ENCODE measurements around the gene TMEM119. TPM values are rescaled to one million over a fixed set of nuclear protein-coding genes. Genes with fewer than 3 reads are reported as not detected.

The TMEM119 gene
- polyA plus RNA-seq, 1 of the 3 experiments (the other 2 are of a cell fraction) = 25.7 TPM

DNA sequence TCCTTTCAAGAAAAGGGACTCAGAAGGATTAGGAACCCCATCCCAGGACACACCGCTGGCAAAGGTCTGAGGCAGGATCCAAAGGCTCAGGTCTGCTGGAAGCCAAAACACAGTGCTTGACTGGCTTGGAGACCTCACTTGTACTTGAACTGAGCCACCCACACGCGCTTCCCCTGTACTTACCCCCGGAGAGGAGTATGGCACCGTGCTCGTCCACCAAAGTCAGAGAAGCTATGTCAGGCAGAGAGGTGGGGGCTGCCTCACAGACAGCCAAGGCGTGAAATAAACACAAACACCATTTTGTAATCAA lies 46.9 kb upstream of the TMEM119 start:
- no peak overlapping the region for H2AFZ ChIP-seq (ENCODE audit: low read depth)
- H3K9me2 ChIP-seq = no peaks in the 10 kb centered on the region
- peaks cover 18 to 65% of the 10 kb centered on the region in 2 experiments; a peak in 3 of 4 replicates for H3K4me1 ChIP-seq (ENCODE audit: control insufficient read depth in 1 of 2, insufficient read depth in 2 of 2, low read depth in 1 of 2, low read length in 1 of 2)
- H3F3A ChIP-seq (replicated peaks; ENCODE audit: insufficient read depth) = peaks cover 64% of the 10 kb centered on the region
- ChIA-PET CTCF (interaction anchor here (0.6 to 3.0 kb wide), 4 partner anchors 20 to 759 kb away, joined by 3 to 18 read pairs (median 6); no protein-coding TSS in a partner anchor), POLR2A (no interaction called here)
- WGBS (ENCODE audit: low lambda C conversion rate) = 98% methylated on average over 7 of the region's 7 CpGs
- no peak for DNase-seq
- H4K20me1 ChIP-seq (ENCODE audit: insufficient read depth) = no peaks in the 10 kb centered on the region; the same call in 1 of the 2 replicates
- H3K9ac ChIP-seq = no peak overlapping the region; the same call in 1 of the 2 replicates
- H3K36me3 ChIP-seq (replicated peaks in 1 of 2; ENCODE audit: control insufficient read depth in 1 of 2, insufficient read depth in 2 of 2, low read length in 1 of 2) = peaks cover 42 to 52% of the 10 kb centered on the region in 2 experiments
- no peak overlapping the region for H3K4me3 ChIP-seq (ENCODE audit: low read depth in 2 of 2, low read length in 1 of 2)
- peaks cover 37% of the 10 kb centered on the region; the same call in 1 of the 2 replicates for H3K79me2 ChIP-seq (ENCODE audit: insufficient read depth)
- H3K9me3 ChIP-seq = no peaks in the 10 kb centered on the region
- peak overlapping the region; percentile 64 for H3K4me2 ChIP-seq
- H3K27ac ChIP-seq (ENCODE audit: low read depth in 2 of 2, low read length in 1 of 2) = peak overlapping the region; percentile 25 to 79; a peak in 3 of 4 replicates
- no peaks in the 10 kb centered on the region for H3K27me3 ChIP-seq (ENCODE audit: insufficient read depth)
- TF ChIP-seq RCOR1 (IDR thresholded peaks at IDR 0.05; ENCODE audit: low read length) (no peak), NFIC (IDR thresholded peaks at IDR 0.05; ENCODE audit: borderline replicate concordance) (no peak), FOSL2 (IDR thresholded peaks at IDR 0.05; ENCODE audit: borderline replicate concordance, low read depth) (no peak), EP300 (IDR thresholded peaks at IDR 0.05; ENCODE audit: borderline replicate concordance in 1 of 2, low read depth in 1 of 2, low read length in 1 of 2) (no peak), CHD2 (IDR thresholded peaks at IDR 0.05; ENCODE audit: low read length, partially characterized antibody) (no peak), TAF1 (IDR thresholded peaks at IDR 0.05; ENCODE audit: borderline replicate concordance, low read depth, low read length) (no peak), MXI1 (IDR thresholded peaks at IDR 0.05; ENCODE audit: low read depth, low read length) (no peak), NRF1 (IDR thresholded peaks at IDR 0.05; ENCODE audit: low read depth, low read length) (no peak), JUND (IDR thresholded peaks at IDR 0.05) (no peak), SMC3 (IDR thresholded peaks at IDR 0.05; ENCODE audit: low read depth, low read length) (no peak)
- TF ChIP-seq, protein P1, sequence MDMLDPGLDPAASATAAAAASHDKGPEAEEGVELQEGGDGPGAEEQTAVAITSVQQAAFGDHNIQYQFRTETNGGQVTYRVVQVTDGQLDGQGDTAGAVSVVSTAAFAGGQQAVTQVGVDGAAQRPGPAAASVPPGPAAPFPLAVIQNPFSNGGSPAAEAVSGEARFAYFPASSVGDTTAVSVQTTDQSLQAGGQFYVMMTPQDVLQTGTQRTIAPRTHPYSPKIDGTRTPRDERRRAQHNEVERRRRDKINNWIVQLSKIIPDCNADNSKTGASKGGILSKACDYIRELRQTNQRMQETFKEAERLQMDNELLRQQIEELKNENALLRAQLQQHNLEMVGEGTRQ (IDR thresholded peaks at IDR 0.05; ENCODE audit: borderline replicate concordance, low read depth, low read length) = no peak
- TF ChIP-seq, protein P2, sequence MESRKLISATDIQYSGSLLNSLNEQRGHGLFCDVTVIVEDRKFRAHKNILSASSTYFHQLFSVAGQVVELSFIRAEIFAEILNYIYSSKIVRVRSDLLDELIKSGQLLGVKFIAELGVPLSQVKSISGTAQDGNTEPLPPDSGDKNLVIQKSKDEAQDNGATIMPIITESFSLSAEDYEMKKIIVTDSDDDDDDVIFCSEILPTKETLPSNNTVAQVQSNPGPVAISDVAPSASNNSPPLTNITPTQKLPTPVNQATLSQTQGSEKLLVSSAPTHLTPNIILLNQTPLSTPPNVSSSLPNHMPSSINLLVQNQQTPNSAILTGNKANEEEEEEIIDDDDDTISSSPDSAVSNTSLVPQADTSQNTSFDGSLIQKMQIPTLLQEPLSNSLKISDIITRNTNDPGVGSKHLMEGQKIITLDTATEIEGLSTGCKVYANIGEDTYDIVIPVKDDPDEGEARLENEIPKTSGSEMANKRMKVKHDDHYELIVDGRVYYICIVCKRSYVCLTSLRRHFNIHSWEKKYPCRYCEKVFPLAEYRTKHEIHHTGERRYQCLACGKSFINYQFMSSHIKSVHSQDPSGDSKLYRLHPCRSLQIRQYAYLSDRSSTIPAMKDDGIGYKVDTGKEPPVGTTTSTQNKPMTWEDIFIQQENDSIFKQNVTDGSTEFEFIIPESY (IDR thresholded peaks at IDR 0.05; ENCODE audit: borderline replicate concordance, low read depth) = no peak
- TF ChIP-seq, protein P3, sequence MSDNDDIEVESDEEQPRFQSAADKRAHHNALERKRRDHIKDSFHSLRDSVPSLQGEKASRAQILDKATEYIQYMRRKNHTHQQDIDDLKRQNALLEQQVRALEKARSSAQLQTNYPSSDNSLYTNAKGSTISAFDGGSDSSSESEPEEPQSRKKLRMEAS (IDR thresholded peaks at IDR 0.05; ENCODE audit: low read depth) = no peak
